NCI-H2227 (cell line): ENCODE measurements around the gene SCT.

Source experiments
- DNase-seq: peaks from one replicate; lab custom pipeline; 2025; ENCODE audit not compliant: unreplicated experiment; lab: John Stamatoyannopoulos, UW

SCT gene

DNA sequence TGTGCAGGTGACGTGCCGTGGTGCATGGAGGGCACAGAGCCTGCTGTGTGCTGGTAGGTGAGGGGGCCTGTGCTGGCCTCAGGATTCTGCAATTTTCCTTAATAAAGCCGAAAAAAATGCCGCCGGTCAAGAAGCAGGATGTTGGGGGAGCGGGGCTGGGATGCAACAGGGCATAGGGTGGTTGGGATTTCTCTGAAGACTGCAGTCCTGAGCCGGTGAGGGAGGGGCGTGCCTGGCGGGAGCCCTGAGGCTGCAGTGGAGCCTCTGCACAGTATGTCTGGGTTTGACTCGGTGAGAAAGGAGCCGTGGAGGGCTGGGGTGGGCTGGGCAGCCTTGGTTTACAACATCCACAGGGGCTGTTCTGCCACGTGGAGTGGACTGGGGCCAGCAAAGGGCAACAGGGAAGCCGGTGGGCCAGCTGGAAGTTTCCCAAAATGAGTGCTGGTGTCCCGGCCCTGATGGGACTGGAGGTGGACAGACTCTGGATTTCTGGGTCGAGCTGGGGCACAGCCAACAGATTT is 3.6 kb downstream of the SCT start:
- DNase-seq: no peak

DNA sequence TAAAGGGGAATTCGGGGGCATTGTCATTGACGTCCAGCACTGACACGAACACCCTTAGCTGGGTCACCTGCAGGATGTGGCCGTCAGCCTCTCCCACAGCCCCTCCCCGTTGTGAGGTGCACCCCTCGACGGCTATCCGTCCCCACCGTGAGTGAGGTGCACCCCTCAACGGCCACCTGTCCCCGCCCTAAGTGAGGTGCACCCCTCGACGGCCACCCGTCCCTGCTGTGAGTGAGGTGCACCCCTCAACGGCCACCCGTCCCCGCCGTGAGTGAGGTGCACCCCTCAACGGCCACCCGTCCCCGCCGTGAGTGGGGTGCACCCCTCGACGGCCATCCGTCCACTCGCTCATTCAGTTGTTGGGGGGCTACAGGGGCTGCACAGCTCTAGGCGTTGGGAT is 5.1 kb downstream of the SCT start:
- DNase-seq: no peak

DNA sequence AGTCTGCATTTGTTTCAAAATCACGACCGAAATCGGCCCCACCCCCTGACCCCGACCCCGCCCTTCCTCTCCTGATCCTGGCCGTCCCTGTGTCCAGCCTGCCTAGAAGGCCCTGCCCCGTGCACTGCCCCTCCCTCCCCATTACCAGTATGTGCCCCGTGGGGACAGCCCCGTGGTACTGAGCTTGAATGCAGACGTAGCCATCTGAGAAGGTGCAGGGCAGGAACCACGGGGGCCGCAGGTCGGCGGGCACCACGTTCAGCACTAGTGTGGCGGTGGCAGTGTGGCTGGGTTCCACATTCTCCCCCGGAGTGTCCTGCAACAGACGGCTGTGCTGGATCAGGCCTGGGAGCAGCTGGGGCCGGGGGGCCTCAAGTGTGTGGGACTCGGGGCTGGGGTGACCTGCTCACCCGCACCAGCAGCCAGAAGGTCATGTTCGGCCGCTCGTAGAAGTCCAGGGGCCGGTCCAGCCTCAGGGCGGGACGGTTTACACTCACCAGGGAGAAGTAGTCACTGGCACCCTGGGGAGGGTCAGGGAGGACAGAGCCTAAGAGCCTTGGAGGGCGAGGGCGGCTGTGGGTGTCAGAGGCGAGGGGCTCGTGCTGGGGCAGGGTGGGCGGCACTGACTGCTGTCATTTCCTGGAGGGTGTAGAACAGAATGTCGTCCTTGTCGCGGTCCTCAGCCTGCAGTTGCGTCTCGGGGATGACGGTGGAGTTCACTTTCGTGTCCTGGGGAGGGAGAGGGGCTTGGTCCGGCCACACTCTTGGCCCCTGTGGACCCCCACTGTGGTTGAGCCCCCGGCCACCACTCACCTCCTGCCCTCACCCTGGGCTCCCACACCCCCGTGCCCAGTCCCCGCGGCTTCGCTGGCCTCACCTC is 5.8 kb downstream of the SCT start:
- no peak for DNase-seq

DNA sequence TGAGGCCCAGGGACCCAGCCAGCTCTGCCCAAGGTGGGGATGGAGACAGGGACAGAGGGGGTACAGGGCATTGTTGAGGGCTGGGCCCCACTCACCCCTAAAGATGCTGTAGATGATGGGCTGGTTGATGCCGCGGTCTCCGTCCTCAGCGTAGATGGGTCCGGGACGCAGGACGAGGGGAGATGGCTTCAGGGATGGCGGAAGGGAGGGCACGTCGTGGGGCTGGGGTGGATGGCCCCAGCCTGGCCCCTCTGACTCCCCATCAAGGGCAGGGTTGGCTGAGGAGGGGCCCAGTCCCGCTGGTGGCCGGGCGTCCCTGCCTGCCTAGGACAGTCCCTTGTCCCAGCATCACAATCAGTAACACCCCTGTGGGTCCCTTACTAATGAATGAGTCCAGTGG is 6.8 kb downstream of the SCT start:
- no peak for DNase-seq

DNA sequence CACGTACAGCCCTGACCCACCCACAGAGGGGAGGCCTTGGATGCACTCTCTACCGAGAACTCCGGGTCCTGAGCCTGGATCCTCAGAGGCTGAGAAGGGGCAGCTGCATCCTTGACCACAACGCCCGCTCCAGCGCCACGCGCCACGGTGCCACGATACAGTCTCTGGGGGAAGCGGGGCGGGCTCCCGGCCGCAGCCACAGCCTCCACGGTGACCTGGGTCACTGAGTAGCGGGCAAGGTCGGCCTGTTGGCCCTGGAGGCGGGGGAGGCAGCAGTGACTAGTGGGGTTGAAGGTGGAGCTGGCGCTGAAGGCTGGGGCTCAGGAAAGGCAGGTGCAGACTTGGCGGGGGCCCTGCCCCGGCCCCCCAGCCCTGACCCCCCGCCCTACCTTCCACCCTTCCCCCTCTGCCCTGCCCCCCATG is 7.3 kb downstream of the SCT start:
- no peak for DNase-seq

DNA sequence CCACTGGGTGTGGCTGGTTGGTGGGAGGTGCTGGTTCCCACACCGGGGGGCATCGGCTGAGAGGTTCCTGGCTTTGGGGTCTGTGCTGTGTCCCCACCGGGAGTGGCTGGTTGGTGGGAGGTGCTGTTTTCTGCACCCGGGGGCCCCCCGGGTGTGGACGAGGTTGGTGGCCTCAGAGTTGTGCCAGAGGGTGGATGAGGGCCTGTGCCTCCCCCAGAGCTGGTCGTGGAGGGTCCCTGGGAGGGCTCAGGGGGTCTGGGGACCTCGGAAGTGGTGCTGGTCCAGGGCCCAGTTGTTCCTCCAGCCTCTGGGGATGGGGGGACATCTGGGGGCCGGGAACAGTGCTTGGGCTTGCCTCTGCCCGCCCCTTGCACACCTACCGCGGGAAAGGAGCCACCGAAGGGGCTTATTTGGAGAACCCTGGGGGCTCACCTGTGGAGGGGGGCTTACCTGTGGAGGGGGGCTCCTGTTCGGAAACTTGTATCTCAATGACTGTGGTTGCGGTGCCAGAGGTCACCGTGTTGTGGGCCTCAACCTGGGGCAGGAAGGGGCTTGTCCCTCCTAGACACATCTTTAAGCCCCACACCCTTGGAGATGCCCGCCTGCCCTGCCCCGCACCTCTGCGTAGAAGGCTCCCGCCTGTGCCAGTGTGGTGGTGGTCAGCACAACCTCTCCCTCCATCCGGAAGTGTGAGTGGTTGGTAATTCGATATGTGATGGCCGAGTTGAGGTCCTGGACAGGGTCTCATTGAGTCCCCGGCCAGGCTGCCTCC is 7.9 kb downstream of the SCT start:
- no peak for DNase-seq

DNA sequence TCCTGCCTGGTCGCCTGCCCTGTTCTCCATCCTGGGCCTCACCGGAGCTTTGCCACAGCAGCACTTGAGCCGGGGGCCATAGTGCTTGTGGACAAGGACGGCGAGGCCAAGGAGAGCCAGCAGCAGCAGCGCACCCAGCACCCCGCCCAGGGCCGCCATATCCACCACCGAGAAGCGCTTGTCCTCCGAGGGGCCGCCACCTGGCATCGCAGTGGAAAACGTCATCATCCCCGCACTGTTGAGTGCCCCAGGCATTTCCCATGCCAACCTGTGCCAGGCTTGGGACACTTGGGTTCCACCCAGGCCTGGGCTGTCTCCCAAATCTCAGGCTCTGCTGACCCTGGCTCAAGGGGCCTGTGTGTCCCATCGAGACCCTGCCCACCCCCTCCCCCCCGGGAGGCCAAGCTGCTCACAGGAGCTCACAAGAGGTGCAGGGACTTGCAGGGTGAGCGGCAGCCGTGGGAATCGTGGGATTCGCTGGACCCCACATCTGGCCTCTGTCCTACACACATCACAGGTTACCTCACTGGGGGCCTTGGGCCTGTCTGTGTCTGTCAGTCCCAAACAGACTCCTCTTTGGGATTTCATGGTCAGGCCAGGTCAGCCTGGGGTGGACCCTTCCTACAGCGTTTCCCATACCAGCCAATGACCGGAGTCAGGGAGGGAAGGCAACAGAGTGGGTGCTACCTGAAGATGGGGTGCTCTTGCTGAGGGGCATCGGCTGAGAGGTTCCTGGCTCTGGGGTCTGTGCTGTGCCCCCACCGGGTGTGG is 8.9 kb downstream of the SCT start:
- no peak for DNase-seq

DNA sequence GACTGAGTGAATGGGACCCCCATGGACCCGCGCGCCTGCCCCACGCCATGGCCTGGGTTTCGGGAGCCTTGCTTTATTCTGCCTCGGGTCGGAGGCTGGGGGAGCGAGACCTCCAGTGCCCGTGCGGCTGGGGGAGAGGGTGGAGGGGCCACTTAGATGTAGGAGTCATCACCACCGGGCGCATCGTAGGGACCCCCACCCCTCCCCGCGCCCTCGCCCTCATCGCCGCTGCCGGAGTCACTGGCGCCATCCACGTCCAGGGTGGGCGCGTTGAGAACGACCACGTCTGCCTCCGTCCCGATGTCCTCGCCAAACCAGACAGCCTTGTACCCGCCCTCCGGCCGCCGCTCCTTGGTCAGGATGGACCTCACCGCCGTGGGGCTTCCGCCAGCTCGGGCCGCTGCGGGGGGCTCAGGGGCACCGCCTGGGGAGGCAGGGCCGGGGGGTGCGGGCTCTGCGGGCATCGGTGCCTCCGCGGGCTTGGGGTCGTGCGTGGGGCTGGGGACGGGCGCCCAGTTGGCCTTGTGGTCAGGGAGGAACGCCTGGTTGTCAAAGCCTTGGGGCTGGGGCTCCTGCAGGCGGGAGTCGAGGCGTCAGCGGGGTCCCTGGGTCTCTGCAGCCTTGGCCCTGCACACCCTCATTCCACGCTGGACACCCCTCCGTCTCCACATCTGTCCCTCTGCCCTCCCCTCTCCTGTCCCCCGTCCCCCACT is 9.6 kb downstream of the SCT start:
- no peak for DNase-seq

DNA sequence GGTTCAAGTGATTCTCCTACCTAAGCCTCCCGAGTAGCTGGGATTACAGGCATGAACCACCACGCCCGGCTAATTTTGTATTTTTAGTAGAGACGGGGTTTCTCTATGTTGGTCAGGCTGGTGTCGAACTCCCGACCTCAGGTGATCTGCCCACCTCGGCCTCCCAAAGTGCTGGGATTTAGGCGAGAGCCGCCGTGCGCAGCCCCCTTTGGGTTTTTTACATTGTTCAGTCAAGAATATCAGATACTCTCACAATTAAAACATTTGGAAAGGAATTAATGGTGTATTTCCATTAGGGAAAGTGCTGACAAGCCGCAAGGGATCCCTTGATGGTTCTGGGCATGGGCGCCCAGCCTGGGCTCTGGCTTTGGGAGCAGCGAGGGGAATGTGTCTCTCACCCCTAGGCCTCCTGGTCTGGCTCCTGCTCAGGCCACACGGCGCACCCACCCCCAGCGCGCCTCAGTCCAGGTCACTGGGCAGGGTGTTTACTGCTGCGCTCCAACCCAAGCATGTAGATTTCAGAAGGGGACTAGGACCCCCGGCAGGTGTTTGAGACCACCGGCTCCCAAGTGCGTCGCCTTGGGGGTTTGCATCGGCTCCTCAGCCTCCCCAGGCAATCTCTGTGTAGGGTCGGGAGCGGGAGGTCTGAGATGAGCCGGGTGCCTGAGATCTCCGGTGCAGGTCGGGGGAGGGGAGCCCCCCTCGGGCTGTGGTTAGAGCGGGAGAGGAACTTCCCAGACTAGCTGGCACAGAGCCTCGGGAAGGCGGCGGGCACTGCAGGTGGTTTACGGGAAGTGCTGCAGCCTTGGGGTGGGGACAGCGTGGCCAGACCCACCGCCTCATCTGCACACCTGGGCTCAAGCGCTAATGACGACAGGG is 10.4 kb downstream of the SCT start:
- no peak for DNase-seq

DNA sequence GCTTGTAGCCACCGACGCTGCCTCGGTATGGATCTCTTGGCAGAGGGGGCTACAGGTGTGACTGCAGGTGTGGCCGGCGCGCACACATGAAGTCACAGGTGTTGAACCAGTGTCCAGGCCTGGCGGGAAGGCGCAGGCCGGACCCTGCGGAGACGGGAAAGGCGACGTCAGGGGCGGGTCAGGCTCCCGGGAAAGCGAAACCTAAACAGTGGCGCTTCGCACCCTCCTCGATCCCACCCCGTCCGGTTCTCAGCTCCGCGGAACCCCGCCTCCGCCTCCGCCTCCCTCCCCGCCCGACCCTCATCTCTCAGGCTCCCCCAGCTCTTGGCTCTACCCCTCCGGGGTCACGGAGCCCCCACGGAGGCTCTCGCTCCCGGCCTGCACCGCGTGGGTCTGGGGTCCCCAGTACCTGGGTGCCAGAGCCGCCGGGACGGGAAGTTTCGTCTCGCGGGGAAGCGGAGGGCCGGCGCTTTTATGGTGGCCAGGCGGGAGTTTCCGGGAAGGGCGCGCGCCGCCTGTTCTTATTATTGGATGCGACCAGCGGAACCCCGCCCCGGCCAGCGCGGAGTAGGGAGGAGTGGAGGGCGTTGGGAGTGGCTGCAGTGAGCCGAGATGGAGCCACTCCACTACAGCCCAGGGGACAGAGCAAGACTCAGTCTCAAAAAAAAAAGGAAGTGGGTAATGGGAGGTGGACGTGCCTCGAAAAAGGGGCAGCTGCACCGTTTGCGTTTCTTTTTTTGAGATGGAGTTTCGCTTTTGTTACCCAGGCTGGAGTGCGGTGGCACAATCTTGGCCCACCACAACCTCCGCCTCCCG is 11.3 kb downstream of the SCT start, which contains the start of gene IRF7:
TSS of gene IRF7 (minus strand) at position 447 of the 816 bp plus-strand sequence. CDS start 586 bp downstream, outside the sequence.
- DNase-seq: peak; percentile 88

DNA sequence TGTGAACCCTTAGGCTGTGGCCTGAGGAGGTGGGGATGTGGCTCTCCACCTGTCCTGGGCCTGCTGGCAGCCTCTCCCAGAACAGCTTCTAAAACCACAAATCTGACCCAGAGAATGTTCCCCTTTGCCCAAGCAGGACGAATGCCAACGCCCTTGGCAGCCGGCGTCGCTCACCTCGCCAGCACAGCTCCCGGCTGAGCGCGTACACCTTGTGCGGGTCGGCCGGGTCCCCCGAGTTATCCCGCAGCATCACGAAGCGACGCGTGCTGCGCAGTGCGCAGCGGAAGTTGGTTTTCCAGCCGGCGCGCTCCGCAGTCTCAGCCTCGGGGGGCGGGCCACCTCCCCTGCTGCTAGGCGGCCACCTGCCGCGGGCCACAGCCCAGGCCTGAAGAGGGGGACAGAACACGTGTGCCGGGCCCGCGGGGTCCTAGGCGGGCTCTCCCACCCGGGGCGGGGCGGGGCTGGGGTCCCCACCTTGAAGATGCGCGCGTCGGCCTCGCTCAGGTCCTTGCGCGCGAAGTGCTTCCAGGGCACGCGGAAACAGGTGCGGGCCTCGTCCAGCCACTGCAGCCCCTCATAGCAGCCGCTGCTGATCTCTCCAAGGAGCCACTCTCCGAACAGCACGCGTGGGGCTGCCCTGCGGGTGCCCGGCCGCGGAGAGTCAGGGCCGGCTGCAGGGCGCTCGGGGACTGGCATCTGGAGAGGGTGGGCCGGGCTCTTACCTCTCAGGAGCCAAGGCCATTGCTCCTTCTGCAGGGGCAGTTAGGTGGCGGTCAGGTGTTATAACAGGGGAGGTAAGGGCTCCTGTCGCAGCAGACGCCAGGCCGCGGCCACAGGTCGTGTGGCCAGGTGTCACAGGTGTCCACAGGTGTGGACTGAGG is 12.1 kb downstream of the SCT start:
- DNase-seq: no peak

DNA sequence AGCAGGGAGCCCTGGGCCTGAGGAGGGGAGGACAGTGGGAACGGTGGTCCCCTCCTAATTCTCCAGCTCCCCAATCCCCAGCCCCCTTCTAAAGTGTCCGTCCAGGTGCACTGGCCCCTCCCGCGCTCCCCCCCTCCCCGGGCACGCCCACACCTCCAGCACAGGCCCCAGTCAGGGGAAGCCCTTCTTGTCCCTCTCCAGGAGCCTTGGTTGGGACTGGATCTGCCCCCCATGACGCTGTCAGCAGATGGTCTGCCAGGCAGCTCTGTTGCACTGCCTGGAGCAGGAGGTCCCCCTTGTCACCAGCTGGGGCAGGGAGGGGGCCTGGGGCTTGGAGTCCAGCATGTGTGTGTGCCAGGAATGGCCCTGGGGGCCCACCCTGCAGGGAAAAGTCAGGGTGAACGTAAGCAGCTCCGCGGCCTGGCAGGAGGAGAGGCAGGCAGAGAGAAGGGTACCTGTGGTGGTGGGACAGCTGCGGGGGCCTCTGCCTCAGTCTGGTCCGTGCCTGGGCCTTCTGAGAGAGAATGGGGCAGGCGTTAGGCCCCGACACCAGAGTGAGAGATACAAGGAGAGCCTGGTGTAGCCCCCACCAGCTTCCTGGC is 12.9 kb downstream of the SCT start:
- no peak for DNase-seq

DNA sequence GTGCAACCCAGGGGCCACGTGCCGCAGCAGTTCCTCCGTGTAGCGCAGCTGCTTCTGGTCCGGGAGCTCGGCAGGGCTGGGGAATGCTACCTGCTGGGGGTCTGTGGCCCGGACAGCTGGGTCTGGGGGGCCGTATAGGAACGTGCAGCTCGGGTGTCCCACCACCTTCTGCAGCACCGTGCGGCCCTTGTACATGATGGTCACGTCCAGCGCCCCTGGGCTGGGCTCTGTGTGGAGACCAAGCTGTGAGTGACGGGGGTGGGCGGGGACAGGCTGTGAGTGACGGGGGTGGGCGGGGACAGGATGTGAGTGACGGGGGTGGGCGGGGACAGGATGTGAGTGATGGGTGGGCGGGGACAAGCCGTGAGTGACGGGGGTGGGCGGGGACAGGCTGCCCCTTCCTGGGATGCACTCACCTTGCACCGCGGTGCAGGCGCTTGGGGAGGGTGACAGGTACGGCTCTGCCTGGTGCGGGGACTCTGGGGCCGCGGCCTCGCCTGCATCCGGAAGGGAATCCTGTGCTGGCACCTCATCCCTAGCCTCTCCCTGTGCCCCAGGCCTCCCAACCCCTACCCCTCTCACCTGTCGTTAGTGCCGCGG is 13.5 kb downstream of the SCT start:
- peak; percentile 42 for DNase-seq

DNA sequence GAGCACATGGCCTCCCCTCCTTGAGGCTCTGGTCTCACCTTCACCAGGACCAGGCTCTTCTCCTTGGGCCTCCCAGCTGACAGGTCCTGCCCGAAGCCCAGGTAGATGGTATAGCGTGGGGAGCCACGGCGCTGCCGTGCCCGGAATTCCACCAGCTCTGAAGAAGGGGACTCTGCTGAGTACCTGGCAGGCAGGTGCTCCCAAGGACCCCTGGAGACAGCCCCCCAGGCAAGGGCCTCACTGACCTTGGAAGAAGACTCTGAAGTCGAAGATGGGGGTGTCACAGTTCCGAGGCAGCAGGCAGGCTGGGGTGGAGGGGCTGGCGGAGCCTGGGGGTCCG is 14.1 kb downstream of the SCT start:
- no peak for DNase-seq

DNA sequence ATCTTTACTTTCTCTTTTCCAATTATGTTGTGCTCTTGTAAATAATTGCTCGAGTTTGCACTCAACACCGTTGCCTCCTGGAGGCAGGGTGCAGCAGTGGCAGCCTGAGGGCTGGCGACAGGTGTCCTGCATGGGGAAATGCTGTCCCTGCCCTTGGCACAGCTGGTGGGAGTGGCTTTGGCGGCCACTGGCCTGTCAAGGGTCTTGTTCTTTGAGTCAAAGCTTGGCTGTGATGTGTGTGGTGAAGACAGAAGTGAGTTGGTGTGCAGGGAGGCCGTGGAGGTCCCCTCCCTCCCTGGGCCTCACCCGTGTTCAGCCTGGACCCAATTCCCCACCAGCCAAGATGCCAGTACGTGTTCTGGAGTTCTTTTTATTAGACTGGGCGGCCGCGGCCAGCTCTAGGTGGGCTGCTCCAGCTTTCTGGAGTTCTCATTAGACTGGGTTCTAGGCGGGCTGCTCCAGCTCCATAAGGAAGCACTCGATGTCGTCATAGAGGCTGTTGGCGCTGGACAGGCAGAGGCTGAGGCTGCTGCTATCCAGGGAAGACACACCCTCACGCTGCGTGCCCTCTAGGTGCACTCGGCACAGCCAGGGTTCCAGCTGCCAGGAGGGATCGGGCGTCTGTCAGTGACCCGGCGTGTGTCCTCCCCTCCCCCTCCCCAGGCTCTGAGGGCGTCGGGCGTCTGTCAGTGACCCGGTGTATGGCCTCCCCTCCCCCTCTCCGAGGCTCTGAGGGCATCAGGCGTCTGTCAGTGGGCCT is 14.6 kb downstream of the SCT start:
- DNase-seq: peak; percentile 28
